HG03460 (cell line): Measurements from ENCODE around the gene ABLIM2.

Experiments
- ATAC-seq: cut with Tn5 transposase; IDR thresholded peaks from one replicate; pipeline ENCODE4 v1.9.1; 2021; ENCODE audit not compliant: unreplicated experiment

Gene ABLIM2

GRCh38 chr4:8050555-8051206, 107.9 kb downstream of the ABLIM2 start:
- ATAC-seq = no peak

DNA sequence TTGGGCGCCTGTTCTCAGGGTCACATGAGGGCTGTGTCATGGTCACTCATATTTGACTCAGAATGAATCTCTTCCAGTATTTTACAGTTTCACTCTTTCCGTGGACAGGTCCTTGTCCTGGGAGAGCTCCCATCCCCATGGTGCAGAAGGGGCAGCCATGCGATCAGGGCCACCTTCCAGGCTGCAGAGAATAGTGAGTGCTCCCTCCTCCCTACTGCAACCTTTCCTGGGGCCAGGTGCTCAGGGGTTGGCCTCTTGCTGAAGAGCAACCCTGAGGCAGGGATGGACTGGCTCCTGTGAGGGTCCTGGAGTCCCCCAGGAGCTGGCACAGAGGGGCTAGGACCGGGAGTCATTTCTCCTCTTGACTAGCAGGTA, 108.4 kb downstream of the ABLIM2 start:
- ATAC-seq = no peak

- ATAC-seq = no peak
These were observed 109.5 kb downstream of the ABLIM2 start for GRCh38 chr4:8048856-8049676.

DNA sequence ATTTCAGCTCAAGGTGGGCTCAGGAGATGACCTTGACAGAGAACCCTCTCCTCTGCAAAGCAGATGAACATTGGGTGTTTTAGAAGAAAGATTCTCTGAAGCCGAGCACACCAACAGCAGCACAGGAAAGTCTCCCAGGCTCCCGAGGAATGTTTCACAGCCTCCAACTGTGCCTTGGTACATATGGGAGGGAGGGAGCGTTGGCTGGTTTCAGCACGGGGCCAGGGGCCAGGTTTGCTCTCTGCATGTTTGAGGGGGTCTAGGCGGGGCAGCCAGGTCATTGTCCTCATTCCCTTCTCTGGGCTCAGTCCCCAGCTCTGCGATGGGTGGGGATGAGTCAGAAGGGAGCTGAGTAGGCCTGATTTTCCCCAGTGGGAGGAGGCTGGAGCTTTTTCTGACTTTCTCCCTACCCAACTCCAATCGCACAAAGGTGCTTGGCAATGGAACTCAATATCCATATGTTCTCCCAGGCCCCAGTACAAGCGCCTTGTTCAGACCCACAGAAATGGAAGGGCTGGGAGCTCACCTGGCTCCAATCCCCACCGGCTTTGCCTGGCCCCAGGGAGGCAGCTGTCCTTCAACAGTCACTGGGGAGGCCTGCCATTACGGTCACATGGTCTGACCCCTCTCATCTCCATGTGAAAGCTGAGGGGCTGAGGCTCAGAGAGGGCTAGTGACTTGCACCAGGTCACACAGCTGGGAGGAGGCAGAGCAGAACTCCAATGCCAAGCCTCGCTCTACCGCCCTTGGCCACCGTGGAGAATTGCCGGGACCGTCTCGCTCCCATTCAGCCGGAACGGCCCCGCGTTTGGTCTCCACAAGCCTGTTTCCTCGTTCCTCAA, 110.6 kb downstream of the ABLIM2 start:
- no peak for ATAC-seq

GRCh38 chr4:8046925-8047541, 111.6 kb downstream of the ABLIM2 start:
- no peak for ATAC-seq

DNA sequence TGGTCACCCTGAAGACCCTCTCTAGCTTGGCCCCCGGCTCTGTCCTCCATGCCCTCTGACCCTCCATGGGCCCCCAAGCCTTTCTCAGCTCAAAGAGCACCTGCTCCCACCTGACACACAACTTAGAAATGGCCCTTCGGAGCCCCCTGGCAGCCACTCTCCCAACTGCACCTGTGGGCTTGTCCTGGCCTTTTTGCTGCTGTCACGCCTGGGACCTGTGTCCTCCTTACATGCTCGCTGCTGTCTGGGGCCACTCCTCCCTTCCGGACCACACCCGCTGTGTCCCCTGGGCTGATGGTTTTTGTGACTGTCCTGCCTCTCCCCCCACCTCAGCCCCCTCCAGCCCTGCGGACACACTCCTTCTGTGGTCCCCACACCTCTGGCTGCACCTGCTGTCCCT, 112.7 kb downstream of the ABLIM2 start:
- ATAC-seq = no peak

DNA sequence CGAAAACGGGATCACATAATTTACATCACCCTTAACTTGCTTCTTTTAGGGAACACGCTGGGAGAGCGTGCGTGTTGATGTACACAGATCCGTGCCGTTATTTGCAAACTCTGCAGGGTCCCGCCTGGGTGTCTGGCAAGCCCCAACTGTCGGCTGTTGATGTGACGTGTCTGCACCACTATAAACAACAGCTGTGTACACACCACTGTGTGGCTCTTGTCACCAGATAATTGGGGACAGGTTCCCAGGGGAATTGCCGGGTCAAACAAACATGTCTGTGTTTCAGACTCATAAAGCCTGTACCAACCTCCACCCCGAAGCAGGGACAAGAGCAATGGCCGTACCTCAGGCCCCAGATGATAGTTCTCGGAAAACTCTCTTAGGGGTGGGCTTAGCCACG, 113.9 kb downstream of the ABLIM2 start:
- no peak for ATAC-seq

DNA sequence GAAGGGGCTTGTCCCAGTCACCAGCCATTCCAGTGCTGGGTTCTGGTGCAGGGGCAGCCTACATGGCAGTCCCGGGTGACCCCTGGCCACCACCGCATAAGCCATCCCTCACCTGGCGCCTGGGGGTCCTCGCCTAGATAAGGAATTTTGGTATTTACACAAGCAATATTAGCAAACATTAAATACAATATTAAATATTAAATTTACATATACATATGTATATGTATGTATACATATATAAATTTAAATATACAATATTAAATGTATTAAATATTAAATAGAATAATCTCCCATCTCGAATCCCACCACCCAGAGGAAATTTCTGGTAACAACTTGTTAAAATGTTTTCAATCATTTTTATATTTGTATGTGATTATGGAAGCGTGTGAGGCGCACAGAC, 114.4 kb downstream of the ABLIM2 start:
- no peak for ATAC-seq

- ATAC-seq = no peak
These were observed 115.0 kb downstream of the ABLIM2 start for GRCh38 chr4:8043596-8043995.

DNA sequence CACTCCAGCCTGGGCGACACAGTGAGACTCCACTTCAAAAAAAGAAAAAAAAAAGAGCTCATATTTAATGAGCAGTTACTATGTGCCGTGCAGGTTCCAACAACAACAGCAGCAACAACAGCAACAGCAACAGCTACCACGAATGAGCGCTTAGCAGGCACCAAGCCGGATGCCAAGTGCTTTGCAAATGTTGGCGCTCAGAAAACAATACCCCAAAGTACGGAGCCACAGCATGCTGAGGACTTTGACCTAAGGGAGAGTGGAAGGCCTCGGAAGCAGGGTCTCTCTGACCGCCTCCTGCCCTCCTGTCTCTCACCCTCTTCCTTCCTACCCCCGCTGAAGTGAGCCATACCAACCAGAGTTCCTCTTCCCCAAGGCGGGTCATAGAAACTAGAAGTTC, 116.7 kb downstream of the ABLIM2 start:
- ATAC-seq = no peak

- ATAC-seq = no peak
These were observed 117.4 kb downstream of the ABLIM2 start for GRCh38 chr4:8041172-8041571.

DNA sequence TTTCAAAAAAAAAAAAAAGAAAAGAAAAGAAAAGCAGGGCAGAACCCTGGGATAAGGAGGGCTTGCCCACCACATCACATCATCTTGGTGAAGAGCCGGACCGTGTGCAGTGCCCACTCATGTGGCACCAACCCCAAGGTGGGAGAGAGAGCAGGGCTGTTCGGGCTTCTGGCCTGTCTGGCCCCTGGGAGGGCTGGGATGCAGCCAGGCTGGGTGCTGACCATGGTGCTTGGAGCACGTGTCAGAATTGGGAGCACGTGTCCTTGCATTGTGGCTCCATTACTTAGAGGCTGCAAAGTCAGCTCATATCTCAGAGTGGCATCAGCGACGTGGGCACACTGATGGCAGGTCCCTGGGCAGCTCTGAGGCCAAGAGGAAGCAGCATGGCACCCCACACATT, 118.0 kb downstream of the ABLIM2 start:
- ATAC-seq = no peak

GRCh38 chr4:8039853-8040252, 118.8 kb downstream of the ABLIM2 start:
- no peak for ATAC-seq

GRCh38 chr4:8039290-8039689, 119.3 kb downstream of the ABLIM2 start:
- no peak for ATAC-seq

GRCh38 chr4:8038719-8039251, 119.8 kb downstream of the ABLIM2 start:
- ATAC-seq = no peak

- no peak for ATAC-seq
These were observed 120.5 kb downstream of the ABLIM2 start for GRCh38 chr4:8038083-8038482.

- no peak for ATAC-seq
These were observed 121.4 kb downstream of the ABLIM2 start for GRCh38 chr4:8037150-8037769.

DNA sequence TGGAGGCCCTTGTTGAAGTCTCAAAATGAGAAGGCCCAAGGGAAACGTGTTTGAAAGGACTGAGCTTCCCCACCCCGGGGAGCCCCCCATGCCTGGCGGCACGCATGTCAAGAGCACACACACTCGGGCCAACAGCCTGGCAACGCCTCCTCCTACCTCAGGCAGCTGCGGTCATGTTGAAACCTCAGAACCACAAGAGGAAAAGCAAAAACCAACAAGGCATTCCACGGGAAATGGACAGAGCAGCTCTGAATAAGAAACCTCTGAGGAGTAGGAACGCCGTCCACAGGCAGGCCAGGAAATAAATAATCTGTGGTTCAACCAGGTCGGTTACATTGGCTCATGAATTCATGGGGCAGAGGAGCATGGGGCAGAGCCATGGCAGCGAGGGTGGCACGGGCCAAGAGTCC, 123.2 kb downstream of the ABLIM2 start:
- no peak for ATAC-seq

- no peak for ATAC-seq
These were observed 124.6 kb downstream of the ABLIM2 start for GRCh38 chr4:8033829-8034528.
